Frontal cortex (tissue), 4 donors: ENCODE data around the gene KIF11. TPM values are rescaled to one million over a fixed set of nuclear protein-coding genes. Genes with fewer than 3 reads are reported as not detected.
A peak's percentile ranks its signal among the peaks of the same experiment; 100 is the strongest.

Experiments used
- DNase-seq, 2 donors: peaks; one replicate each; pipeline ENCODE4 v3.0.0; 2012; ENCODE audit warnings: low spot score in 2 of 2
- FAIRE-seq: peaks from 2 replicates; lab custom pipeline; 2012; peaks lifted over from hg19 to GRCh38; lab: Jason Lieb, UNC
- small RNA-seq: library from RNA; depleted of rRNA; stranded (forward); fragments of <200 nt; gene quantifications from one replicate; pipeline ENCODE3, GENCODE V24; 2014
- total RNA-seq: library from RNA; depleted of rRNA; stranded (reverse); fragments of >200 nt; gene quantifications from one replicate; pipeline ENCODE4 v1.2.3, GENCODE V29; 2014
- donor health status: control.
- donor health status: control.
- donor health status: control.

Gene KIF11
- total RNA-seq, 1 donor from 2014 or later: 5.3 TPM

- FAIRE-seq: no peak
- DNase-seq: no peak
Observed at GRCh38 chr10:92697663-92698511, 105.0 kb downstream of the KIF11 start.

- DNase-seq (no peak), FAIRE-seq (no peak)
Observed at GRCh38 chr10:92699193-92699517, 106.2 kb downstream of the KIF11 start.

DNA sequence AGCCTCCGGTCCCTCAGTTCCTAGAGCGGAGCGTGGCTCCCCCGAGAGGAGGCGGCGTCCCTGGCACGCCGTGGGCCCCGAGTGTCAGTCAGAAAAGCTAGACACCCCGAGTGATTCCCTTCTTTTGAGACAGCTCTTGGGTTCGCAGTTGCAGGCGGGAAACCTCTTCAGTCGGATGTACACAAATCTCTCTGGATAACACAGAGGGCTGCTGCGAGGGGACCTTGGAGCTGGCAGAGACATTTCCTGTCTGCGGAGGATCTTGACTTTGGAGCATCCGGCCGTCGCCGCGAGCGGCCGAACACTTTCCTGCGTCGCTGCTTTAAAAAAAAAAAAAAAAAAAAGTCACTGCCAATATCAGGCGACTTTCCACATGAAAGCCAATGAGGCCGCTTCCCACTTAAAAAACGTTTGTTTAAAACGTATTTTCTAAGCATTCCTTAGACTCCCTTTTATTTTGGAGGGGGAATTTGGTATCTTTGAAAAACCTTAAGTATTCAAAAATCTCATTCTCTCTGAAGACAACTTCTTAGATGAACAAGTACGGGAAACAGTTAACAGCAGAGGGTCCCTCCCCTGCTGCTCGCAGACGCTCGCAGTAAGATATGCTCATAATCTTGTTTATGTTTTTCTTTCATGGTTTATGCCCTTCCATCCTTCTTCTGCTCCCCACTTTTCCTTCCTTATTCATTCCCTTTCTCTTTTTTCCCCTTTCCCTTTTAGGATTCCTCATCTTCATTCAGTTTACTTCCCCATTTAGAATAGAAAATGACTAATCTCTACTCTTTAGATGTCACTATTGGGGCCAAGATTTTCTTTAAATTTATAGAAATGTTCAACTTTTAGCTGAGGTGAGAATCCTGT lies 106.8 kb downstream of the KIF11 start:
- FAIRE-seq (no peak), DNase-seq (peak in 1 of 2 donors; percentile 33)

- FAIRE-seq: no peak
- DNase-seq: no peak
Observed at GRCh38 chr10:92702301-92702916, 109.5 kb downstream of the KIF11 start.

Small RNA genes within 50 kb of the gene (small RNA-seq; reads per million reads assigned to genes)
- gene RN7SL644P: not detected

Other genes with a start within 250 kb of the KIF11 start
- gene IDE, start 19.0 kb upstream of the KIF11 start, total RNA-seq: 15.9 TPM
- gene HHEX, start 96.8 kb downstream of the KIF11 start, total RNA-seq: 0.82 TPM